Sigmoid colon (tissue), 7 donors: ENCODE data around the gene ACSL5. TPM values are rescaled to one million over a fixed set of nuclear protein-coding genes. Genes with fewer than 3 reads are reported as not detected.

Experiments
- DNase-seq: peaks from one replicate; pipeline ENCODE4 v3.0.0-alpha.2; 2019
- H3K27ac ChIP-seq, 4 donors: fragments of 200-600 bp; sonication (generic); one replicate each; pipeline ENCODE4 v1.5.1; 2016 to 2019; ENCODE audit warnings: mild to moderate bottlenecking in 1 of 4
- H3K27me3 ChIP-seq, 3 donors: fragments of 200-600 bp; sonication (generic); one replicate each; pipeline ENCODE4 v1.5.1; 2019; ENCODE audit warnings: mild to moderate bottlenecking in 1 of 3
- H3K36me3 ChIP-seq, 4 donors: fragments of 200-600 bp; sonication (generic); one replicate each; pipeline ENCODE4 v1.5.1; 2016 to 2019
- H3K4me1 ChIP-seq, 4 donors: fragments of 200-600 bp; sonication (generic); one replicate each; pipeline ENCODE4 v1.5.1; 2017 to 2019
- H3K4me3 ChIP-seq, 4 donors: fragments of 200-600 bp; sonication (generic); one replicate each; pipeline ENCODE4 v1.5.1; 2017 to 2019; ENCODE audit warnings: mild to moderate bottlenecking in 2 of 4, moderate library complexity in 1 of 4
- H3K9me3 ChIP-seq, 4 donors: fragments of 200-600 bp in 3 of 4; sonication (generic) in 3 of 4; one replicate each; pipeline versions ENCODE4 v1.5.1 to v1.6.1; 2013 to 2019
- EP300 ChIP-seq, 4 donors: sonication (generic); formaldehyde crosslinking; IDR thresholded peaks; one replicate each; pipeline ENCODE4 v1.6.1; 2017; ENCODE audit warnings: antibody characterized with exemption in 4 of 4
- POLR2A ChIP-seq, 2 donors: fragments of 450-650 bp; IDR thresholded peaks; one replicate each; pipeline ENCODE4 v1.6.1; 2016; ENCODE audit warnings: antibody characterized with exemption in 2 of 2, mild to moderate bottlenecking in 2 of 2, moderate library complexity in 2 of 2
- POLR2AphosphoS5 ChIP-seq, 4 donors: sonication (generic); formaldehyde crosslinking; IDR thresholded peaks; one replicate each; pipeline ENCODE4 v1.6.1; 2017; ENCODE audit warnings: antibody characterized with exemption in 4 of 4
- WGBS, 2 donors: extraction: QIAGEN DNeasy Blood & Tissue Kit; methylation state at CpG; one replicate each; pipeline ENCODE4 v1.1.7; 2013; 5-methylcytosine and 5-hydroxymethylcytosine counted together
- intact Hi-C: fragments of 100-400 bp; cut with DNase I; formaldehyde crosslinking; loops from one replicate; pipeline ENCODE4 v1.15.1; 2023
- polyA plus RNA-seq, 3 donors: library from polyadenylated mRNA; stranded (reverse); fragments of 200-250 nt; gene quantifications; one replicate each; pipeline ENCODE4 v1.2.3, GENCODE V29; 2013
- total RNA-seq, 4 donors: library from RNA; depleted of rRNA; stranded (reverse); fragments of >200 nt; gene quantifications; one replicate each; pipeline ENCODE4 v1.1.0, GENCODE V29; 2016
- TF ChIP-seq, protein P1 (sequence below), 4 experiments: fragments of 450-650 bp in 3 of 4; fragments of 200-600 bp in 1 of 4; IDR thresholded peaks; one replicate each; pipeline ENCODE4 v1.5.1; 2016 to 2019; ENCODE audit warnings: antibody characterized with exemption in 4 of 4, mild to moderate bottlenecking in 3 of 4, moderate library complexity in 2 of 4
- donor health status: healthy with polysubstance abuse.
- donor health status: Bipolar disorder and iron deficiency.
- donor health status: healthy.

Gene ACSL5
- total and polyA plus RNA-seq, 7 donors, result 5.3 to 96.8 (median 9.4) TPM

DNA sequence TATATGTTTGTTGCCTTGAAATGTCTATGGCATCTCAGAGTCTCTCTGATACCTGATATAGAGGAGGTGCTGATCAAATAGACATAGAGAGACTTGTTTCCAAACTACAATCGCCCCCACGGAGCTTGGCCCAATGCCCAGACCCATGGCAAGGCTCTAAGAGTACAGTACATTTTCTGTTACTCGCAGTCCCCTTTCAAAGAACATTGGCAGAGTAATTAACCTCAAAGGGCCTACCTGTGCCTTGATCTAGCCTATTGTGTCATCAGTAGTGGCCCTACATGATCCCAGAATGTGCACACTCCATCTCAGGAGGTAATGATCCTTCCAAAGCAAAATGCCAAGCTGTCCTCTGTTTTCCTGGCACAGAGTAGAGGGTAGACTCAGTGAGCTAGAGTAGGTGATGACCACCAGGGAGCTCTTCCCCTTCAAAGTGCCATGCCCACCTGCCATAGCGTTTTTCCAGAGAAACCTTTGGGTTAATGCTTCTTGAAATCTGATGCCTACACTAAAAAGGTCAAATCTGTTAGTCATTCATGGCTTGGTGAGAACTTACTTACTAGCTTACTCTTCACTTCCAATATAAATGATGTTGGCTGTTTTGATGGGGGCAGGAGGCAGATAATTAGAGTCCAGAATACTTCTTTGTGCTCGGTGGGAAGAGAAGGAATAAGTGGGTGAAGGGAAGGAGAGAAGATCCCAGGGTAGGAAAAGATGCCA is 41.2 kb upstream of the ACSL5 start:
- DNase-seq, result no peak
- WGBS, 2 donors, result 30 to 67% methylated on average over 5 of the region's 5 CpGs
- TF ChIP-seq POLR2AphosphoS5 (IDR thresholded peaks at IDR 0.05) (no peak), EP300 (IDR thresholded peaks at IDR 0.05) (no peak), POLR2A (IDR thresholded peaks at IDR 0.05) (no peak)
- TF ChIP-seq, protein P1, sequence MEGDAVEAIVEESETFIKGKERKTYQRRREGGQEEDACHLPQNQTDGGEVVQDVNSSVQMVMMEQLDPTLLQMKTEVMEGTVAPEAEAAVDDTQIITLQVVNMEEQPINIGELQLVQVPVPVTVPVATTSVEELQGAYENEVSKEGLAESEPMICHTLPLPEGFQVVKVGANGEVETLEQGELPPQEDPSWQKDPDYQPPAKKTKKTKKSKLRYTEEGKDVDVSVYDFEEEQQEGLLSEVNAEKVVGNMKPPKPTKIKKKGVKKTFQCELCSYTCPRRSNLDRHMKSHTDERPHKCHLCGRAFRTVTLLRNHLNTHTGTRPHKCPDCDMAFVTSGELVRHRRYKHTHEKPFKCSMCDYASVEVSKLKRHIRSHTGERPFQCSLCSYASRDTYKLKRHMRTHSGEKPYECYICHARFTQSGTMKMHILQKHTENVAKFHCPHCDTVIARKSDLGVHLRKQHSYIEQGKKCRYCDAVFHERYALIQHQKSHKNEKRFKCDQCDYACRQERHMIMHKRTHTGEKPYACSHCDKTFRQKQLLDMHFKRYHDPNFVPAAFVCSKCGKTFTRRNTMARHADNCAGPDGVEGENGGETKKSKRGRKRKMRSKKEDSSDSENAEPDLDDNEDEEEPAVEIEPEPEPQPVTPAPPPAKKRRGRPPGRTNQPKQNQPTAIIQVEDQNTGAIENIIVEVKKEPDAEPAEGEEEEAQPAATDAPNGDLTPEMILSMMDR (IDR thresholded peaks at IDR 0.05), result no peak
- H3K36me3 ChIP-seq, result no peaks in the 10 kb centered on the region
- no peak overlapping the region for H3K27ac ChIP-seq
- H3K4me3 ChIP-seq, result no peak overlapping the region
- H3K27me3 ChIP-seq, result no peaks in the 10 kb centered on the region
- H3K4me1 ChIP-seq, result no peaks in the 10 kb centered on the region
- intact Hi-C loops, result no loop called here
- no peaks in the 10 kb centered on the region for H3K9me3 ChIP-seq

DNA sequence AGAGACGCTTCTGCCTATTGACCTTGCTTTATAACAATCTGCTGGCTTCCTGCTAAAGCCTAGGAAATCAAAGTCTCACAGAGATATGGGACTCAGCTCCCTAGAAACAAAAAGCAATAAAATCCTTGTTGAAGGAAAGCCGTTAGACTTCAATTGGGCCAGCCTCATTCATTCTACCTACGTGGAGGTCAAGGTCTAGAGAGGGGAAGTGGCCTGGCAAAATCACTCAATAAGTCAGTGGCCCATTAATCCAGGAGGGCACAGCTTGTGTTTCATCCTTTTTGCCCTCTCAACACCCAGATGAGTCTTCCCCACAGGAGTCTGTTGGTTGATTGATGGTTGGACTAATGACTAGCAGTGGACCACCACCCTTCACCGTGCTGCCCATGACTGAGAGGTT is 40.5 kb upstream of the ACSL5 start:
- 30 to 69% methylated on average over 4 of the region's 4 CpGs for WGBS, 2 donors
- Histone ChIP-seq H3K4me3 (no peak overlapping the region), H3K9me3 (no peaks in the 10 kb centered on the region), H3K4me1 (no peaks in the 10 kb centered on the region), H3K36me3 (no peaks in the 10 kb centered on the region), H3K27ac (no peak overlapping the region), H3K27me3 (no peaks in the 10 kb centered on the region)
- no peak for TF ChIP-seq POLR2A (IDR thresholded peaks at IDR 0.05)
- no peak for TF ChIP-seq POLR2AphosphoS5 (IDR thresholded peaks at IDR 0.05)
- TF ChIP-seq, protein P1 (IDR thresholded peaks at IDR 0.05), result no peak
- no peak for TF ChIP-seq EP300 (IDR thresholded peaks at IDR 0.05)
- intact Hi-C loops, result no loop called here
- no peak for DNase-seq

DNA sequence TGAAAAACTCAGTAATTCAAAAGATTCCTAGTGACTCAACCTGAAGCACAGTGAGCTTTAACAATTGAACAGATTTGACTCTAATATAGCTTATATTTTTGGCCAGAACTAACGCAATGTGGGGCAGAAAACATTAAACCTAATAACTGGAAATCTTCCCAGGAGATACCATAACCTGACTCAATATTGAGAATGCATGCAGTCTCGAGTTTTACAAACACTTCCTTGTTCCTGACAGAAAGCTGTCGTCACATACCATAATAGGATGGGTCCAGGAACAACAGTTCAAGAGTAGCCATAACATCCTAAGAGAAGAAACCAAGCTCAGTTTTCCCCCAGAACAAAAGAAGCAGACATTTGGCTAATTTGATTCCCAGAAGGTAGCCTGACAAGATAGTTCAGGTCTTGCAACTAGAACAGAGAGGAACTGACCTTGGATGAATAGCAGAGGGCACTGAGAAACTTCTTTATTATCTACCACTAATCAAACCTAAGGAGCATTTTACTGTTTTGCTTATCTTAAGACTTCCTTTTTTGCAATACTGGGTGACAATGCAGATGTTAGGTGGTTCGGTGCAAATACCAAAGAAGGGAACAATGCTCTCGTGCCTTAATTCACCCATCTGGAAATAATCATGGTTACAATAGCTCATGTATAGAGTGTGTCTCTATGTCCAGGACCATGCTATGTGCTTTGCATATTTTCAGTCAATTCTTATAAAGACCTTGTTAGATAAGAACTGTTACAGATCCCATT is 38.6 kb upstream of the ACSL5 start:
- Histone ChIP-seq H3K27me3 (no peaks in the 10 kb centered on the region), H3K36me3 (no peaks in the 10 kb centered on the region), H3K4me3 (no peak overlapping the region), H3K4me1 (no peaks in the 10 kb centered on the region), H3K27ac (no peak overlapping the region), H3K9me3 (no peaks in the 10 kb centered on the region)
- no peak for TF ChIP-seq EP300 (IDR thresholded peaks at IDR 0.05)
- no peak for TF ChIP-seq POLR2A (IDR thresholded peaks at IDR 0.05)
- no peak for TF ChIP-seq POLR2AphosphoS5 (IDR thresholded peaks at IDR 0.05)
- TF ChIP-seq, protein P1 (IDR thresholded peaks at IDR 0.05), result no peak
- DNase-seq, result no peak
- WGBS, 2 donors, result 6 to 37% methylated on average over 5 of the region's 5 CpGs
- intact Hi-C loops, result no loop called here

DNA sequence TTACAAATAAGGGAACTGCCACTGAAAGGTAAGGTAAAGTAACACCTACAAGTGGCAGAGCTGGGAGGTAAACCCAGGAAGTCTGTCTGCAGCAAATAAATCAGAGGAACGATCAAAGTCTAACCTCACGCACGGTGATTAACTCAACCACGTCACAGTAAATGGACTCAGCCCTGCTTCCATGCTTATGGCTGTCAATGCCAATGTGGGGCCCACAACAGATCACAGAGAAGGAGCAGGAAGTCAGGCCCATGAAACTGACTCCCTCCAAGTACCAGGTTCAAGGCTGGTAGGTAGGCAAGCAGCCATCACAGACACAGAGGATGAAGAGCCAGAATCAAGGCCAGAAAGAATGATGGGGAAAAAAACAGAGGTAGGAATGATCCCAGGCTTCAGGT is 38.0 kb upstream of the ACSL5 start:
- no peaks in the 10 kb centered on the region for H3K4me1 ChIP-seq
- TF ChIP-seq POLR2A (IDR thresholded peaks at IDR 0.05) (no peak), EP300 (IDR thresholded peaks at IDR 0.05) (no peak), POLR2AphosphoS5 (IDR thresholded peaks at IDR 0.05) (no peak)
- TF ChIP-seq, protein P1 (IDR thresholded peaks at IDR 0.05), result no peak
- intact Hi-C loops, result no loop called here
- no peaks in the 10 kb centered on the region for H3K27me3 ChIP-seq
- no peak overlapping the region for H3K4me3 ChIP-seq
- 9 to 42% methylated on average over 4 of the region's 4 CpGs for WGBS, 2 donors
- H3K9me3 ChIP-seq, result no peaks in the 10 kb centered on the region
- no peak overlapping the region for H3K27ac ChIP-seq
- no peak for DNase-seq
- no peaks in the 10 kb centered on the region for H3K36me3 ChIP-seq
